GM18858 (cell line): ENCODE results near the gene RTP3.

Source experiments
- ATAC-seq: cut with Tn5 transposase; IDR thresholded peaks from one replicate; pipeline ENCODE4 v1.9.1; 2021; ENCODE audit not compliant: unreplicated experiment

RTP3 gene

DNA sequence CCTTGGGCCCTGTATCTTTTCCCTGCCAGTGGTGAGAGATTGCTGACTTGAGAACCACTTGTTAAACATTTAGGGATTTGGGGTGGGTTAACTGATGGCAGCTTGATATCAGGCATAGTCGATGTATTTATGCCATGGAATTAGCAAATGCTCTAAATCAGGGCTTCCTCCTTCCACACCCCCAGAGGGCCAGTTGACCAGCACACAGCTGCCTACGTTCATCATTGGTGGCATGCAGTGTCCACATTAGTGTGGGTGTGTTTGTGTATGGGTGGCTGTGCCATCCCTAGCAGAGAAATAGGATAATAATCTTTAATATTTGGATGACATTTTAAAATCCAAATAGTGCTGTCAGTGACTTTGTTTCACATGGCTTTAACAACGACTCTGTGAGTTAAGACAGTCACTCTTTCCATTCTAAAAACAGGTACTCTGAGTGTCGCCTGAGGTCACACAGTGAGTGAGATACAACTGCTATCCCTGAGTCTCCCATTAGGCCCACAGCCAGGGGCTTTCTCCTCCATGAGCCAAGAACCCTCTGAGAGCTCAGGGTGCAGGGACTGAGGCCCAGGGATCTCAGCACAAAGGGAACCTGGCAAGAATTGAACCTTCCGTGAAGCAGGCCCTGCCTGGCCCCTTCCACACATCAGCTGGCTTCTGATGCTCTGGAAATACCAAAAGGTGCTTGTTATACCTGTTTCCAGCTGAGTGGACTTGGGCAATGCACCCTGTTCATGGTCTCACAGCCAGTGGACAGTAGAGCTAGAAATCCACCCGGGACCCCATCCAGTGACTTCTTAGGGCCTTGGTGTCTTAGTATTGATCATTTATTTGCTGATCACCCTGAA is 28.8 kb upstream of the RTP3 start:
- ATAC-seq = no peak

DNA sequence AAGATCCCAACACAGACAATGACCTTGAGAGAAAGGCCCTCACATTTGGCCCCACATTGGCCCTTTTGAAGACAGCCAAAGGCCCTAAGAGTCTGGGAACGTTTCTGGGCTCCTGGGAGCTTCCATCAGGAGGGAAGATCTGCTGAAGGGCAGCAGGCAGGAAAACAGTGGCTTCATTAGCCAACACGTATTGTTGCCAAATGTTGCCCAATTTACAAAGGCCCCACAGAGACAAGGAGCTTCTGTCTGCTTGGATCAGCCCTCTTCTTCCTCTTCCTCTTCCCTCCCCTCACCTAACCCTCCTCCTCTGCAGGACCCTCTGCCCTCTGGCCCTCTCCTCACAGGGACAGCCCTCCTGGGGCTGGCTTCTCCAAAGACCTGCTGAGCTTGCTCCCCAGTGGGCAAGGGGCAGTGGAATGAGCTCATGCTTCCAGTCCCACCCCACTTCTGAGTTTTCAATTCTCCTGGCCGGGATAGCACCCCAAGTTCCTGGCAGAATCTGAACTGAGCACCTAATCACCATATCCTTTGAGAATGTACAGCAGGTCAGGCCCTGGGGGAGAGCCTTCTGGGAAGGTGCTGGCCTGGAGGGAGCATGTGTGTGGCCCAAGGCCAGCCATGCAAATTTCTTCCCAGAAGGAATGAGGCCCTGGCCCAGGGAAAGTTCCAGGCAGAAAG is 28.0 kb upstream of the RTP3 start:
- no peak for ATAC-seq

DNA sequence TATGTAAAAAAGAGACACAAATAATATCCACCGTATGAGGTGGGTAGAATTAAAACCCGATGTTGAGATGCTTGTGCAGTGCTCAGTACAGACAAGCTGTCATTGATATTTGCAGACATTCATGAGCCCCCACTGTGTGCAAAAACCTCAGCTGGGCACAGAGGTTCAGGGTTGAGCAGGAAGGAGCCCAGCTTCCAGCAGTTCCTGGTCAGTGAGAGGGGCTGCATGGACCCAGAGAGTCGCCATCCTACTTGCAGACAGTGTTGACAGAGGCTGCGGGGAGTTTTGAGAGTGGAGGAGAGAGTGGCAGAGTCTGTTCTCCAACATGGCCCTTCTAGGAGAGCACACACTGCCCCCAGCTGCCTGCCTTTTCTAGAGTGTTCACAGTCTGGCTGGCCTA is 26.9 kb upstream of the RTP3 start:
- no peak for ATAC-seq

DNA sequence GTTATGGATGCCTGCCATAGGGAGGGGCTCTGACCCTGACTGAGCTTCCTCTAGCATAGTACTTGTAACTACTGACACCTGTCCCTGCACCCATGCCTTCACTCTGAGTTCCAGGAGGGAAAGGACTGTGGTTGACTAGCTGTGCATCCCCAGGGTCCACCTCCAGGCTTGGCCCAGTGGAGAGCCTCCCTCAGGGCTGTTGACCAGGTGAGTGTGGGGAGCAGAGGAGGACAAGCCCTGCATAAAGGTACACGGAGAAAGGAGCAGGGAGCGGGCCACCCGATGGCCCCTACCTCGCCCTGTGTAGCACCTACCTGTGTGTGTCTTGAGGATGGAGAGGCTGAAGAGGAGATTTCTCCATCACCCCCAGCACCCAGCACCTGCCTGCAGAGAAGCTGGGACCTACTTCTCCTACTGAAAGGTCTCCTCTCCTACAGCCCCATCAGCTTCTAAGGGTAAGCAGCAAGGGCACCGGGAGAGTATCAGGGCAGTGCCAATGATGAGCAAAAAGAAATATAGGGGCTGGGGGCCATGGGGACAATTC is 26.3 kb upstream of the RTP3 start:
- no peak for ATAC-seq

DNA sequence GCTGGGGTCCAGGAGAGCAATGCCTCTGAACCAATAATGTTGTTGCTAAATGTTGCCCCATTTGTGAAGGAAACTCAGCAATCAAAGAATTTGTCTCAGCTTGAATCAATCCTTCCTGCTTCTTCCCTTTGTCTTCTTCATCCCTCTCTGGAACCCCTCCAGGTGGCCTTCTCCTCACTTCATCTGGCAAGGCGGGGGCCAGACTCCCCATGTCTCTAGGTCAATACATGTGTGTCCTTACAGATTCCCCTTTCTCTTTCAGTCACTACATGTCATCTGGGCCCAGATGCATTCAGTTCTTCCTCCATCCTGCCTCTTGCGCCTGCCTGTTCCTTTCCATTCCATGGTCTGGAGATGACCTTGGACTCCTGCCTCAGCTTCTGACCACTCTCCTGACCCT is 25.0 kb upstream of the RTP3 start:
- no peak for ATAC-seq

DNA sequence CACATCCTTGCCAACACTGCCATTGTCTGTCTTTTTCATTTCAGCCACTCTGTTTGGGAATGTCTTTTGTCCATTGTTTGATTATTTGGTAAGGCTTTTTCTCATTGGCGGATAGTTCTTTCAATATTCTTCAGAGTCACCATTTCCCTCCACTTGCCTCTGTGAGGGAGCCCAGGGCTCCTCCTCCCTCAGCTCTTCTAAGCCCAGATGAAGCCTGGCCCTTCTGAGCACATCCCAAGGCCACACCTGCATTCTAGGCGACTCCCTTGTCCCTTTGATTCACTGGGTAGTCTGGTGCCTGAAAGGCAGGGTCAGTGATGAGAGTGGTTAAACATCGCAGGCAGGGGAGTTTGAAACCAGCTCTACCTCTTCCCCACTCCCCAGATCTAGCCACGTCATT is 20.6 kb upstream of the RTP3 start:
- ATAC-seq = no peak

DNA sequence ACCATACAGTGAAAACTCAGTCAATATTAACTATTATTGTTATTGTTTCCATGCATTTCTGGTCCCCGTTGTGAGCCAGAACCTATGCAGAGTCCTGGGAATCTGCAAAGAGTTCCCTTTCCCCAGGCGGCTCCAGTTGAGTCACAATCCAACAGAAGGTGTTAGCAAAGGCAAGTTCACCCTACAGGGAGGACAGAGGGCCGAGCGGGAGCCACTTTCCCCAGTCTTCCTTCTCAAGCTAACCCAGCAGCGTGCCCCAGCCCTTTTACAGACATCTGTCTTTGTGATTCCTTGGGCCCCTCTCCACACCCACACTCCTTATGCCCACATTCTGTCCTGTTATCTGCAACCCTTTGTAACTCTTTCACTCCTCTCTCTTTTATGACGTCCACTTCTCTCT is 20.0 kb upstream of the RTP3 start:
- no peak for ATAC-seq

DNA sequence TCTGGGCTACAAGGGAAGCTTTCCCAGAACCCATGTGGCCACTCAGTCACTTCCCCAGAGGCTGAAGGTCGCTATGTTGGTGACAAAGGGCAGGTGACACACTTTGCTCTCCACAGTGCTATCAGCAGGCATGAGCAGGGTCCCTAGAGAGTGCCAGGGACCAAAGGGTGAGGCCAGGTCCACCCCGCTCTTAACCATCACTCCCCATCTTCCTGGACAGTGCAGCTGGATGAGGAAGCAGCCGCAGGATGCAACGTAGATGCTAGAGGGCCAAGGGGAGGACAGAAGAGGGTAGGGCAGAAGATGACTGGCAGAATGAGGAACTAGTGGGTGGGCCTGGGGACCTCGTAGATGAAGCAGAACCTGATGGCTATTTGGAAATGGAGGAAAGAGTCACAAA is 19.4 kb upstream of the RTP3 start:
- ATAC-seq = no peak

DNA sequence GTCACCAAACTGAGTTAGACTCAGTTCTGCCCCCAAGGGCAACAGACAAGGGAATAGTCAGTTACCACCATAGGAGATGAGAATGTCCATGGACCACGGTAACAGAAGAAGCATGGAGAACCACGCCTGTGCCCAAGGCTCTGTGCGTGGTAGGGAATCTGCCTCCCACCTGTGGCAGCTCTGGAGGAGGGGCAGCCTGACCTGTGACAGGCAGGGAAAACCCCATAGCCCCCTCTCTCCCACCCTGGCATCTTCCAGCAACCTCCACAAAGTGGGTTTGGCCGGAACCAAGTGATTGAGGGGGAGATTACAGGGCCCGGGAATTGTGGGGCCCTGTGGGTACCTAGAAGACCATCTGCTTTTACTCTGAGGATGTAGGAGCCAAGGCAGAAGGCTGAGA is 18.8 kb upstream of the RTP3 start:
- ATAC-seq = no peak

DNA sequence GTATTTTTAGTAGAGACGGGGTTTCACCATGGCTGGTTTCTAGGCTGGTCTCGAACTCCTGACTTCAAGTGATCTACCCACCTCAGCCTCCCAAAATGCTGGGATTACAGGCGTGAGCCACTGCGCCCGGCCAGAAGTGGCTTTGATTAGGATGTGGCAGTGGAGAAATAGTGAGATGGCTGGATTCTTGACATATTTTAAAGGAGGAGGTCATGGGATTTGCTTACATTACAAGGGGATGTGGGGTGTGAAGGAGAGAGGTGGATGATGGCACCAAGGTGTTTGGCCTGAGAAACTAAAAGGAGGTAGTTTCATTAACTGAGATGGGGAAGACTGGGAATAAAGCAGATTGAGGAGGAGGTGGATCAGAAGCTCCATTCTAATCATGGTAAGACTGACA is 18.1 kb upstream of the RTP3 start:
- ATAC-seq = no peak

DNA sequence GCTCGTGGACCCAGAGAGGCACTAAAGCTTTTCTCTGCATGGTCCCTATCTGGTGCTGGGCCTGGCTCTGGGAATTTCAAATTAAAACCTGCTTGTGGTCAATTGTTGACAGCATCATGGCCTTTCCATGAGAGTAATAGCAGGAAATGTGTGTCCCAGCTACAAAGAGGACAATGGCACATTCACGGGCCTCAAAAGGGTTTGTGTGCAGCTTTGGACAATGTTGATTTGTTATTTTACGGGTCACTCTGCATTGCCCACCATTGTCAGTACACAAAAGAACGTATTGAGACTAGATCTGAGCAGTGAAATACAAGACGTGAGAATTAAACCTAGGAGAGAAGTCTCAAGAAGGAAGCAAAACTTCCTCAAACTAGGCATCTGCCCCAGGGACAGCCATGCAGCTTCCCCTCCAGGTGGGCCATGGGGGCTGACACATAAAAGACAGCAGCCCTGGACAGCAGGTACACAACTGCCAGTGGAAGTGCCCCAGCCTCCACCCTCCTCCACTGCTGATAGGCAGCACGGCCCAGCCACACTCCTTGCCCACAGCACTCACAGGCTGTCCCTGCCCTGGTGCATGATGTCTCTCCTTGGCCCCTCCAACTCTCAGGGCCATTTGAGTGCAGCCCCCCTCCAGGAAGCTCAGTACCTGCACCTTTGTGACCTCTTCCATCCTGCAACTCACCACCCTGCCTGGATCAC is 17.1 kb upstream of the RTP3 start:
- no peak for ATAC-seq

DNA sequence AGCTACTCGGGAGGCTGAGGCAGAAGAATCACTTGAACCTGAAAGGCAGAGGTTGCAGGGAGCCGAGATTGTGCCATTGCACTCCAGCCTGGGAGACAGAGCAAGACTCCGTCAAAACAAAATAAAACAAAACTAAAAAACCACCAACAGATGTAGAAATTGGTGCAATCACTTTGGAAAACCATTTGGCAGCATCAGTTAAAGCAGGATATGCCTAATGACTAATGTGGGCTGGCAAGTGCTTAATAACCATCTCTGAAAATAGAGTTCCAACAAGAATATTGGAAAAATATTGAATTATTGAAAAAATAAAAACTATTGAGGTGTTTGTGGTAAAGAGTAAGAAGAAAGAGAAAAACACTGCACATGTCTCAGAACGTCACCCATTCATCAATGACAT is 16.1 kb upstream of the RTP3 start:
- ATAC-seq = no peak

DNA sequence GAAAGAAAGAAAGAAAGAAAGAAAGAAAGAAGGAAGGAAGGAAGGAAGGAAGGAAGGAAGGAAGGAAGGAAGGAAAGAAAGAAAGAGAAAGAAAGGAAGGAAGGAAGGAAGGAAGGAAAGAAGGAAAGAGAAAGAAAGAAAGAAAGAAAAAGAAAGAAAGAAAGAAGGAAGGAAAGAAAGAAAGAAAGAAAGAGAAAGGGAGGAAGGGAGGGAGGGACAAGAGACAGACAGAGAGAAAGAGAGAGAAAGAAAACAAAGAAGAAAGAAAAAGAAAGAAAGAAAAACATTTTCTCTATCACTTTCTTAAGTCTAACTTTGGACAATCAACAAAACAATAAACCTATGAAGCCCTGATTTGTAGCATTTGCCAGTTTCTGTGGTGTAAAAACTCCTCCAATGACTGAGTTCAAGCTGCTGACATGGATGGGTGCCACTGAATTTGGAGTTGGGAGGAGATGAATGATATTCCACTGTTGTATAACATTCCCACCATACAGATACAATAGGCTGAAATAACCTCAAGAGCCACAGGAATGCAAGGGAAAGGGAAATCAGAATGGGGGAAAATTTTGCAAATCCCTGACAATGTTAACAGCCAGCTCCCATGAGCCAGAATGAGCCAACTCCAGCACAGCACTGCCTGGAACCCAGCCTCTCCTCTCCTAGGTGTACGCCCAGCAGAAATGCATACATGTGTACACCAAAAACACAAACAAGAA is 15.0 kb upstream of the RTP3 start:
- no peak for ATAC-seq

DNA sequence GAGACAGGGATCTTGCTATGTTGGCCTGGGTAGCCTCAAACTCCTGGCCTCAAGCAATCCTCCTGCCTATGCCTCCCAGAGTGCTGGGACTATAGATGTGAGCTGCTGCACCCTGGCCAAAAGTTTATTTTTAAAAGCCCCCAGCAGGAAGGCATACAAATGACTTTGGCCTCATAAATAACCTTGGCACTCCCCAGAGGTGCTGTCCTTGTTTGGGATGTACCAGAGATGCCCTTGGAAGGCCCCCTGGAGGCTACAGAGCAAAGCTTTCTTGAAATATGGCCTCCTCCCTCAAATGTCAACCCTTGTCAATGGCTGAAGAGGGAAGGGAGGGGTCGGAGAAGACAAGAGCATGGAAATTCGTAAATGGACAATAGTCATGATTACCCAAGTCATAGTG is 14.0 kb upstream of the RTP3 start:
- ATAC-seq = no peak

DNA sequence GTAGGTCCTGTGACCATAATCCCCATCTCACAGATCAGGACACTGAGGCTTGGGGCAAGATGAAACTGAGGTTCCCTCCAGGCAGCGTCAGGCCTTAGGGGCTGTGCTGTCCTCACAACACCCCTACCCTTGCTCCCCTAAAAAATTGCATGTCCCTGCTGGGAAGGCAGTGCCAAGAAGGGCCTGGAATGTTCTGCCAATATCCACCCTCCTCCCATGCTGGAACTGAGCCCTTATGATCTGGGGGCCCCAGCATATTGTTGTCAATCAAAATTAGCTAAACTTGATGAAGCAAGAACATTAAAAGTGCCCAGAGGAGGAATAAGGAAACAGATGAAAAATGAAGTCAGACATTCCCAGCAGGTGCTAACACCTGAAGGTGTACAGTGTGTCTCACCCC is 13.4 kb upstream of the RTP3 start:
- ATAC-seq = no peak

DNA sequence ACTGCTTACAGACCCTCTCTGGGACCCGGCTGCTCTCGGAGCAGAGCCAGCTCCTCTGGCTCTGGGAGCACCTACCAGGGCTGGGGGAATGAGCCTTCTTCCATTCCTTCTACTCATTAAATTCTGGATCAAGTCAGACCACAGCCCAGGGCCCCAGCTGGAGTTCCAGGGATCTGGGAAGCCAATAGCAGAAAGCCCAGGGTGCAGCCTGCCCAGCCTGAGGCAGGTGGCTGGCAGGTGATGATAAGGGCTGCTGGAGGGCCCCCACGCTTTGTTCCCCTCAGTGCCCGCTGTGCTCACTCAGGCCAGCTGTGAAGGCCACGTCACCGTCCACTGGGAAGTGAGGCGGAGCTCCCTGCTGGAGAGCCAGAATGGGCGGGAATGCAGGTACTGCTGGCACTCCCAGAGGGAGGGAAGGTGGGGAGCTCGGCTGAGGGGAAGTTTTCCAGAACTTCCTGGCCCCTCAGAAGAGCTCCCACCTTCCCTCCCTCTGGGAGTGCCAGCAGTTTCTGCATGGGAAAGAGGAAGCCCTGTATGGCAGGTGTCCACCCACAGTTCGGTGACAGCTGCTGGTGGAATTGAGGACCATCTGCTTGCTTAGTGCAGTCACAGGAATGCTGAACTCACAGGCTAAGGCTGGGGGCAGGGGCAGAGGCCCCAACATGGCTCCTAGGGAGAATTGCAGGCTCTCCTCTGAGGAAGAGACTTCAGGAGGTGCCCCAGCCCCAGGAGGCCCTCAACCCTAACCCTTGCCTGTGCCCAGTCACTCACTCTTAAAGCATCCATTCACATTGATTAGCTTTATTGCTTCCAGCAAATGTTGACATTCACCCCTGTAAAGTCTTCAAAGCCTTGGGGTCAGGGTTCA is 12.6 kb upstream of the RTP3 start:
- no peak for ATAC-seq

DNA sequence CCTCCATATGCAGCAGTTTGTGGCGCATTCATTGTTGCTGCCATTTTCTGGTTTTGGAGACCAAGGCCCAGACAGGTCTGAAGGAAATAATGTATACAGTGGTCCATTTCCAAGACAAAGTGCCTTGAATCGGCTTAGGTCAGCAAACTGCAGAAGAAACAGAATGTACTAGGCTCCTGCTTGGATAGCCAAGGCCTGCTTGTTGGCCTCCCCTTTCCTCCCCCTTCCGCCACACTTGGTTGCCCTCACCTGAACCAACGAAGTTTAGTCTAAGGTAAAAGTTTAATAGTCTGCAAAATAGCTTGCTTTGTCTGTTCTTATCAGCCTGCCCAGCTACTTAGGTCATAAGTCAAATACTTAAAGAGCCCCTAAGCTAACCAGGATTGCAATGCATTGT is 12.0 kb upstream of the RTP3 start:
- no peak for ATAC-seq

DNA sequence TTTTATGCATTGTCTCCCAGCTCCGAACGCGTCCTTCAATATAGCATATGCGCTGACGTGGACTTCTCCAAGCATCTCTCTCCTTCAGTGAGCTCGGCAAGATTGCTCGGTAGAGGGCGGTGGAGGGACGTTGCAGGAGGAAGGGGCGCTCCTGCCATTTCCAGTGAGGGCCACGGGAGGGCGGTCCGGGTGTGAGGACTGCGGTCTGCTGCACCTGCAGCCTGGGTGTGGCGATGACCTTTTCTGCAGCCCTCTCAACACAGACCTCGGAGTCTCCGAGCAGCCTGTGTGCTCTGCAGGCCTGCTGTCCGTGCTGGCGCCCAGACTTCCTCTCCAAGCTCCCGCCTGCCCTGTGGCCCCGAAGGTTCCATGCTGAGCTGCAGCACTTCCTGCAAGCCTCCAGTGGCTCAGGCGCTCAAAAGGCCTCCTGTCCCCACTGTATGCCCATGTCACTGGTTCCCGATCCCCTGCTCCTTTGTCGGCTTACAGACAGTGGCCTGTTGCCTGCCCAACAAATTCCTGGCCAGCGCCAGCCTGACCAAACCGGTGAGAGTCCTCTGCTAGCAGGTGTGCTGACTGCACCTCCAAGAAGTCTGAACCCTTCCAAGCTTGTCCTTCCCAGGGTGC is 8.9 kb upstream of the RTP3 start:
- ATAC-seq = peak; percentile 77

DNA sequence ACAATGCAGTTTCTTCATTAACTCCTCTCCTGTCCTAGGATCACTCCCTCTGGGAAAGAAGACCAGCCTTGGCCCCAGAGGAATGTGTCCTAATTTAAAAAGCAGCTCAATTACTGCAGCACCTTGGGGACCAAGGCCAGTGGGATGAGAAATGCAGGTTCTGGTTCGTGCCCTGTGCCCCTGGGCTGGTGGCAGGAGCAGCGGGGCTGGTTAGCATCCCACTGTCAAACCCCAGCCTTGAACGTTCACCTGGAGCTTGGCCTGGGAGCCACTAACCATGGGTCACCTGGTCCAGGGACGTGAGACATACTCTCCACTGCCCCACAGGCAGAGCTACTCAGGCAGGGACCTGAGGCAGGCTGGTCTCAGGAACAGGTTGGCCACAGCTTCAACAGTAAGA is 8.4 kb upstream of the RTP3 start:
- ATAC-seq = no peak

DNA sequence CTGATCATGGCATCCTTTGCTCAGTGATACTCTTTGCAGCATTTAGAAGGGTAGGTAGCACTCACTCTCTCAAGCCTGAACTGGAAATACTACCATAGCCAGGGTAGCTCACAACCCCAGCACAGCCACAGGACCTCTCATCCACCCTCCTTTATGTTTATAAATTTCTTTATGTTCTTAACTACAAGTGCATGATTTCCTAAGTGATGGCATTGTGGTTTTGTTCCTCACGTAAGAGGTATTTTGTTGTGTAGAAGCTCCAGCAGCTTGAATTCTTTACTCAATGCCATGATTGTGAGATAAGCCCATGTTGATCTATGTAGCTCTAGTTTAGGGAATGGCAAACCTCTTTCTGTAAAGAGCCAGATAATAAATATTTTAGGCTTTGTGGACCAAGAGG is 7.9 kb upstream of the RTP3 start:
- ATAC-seq = no peak
